GM19238 (cell line): ENCODE measurements around the gene TNRC6A.
"Not testable (repeated sequence)": the region's sequence is repeated elsewhere in the genome, so short reads cannot be mapped to it uniquely, and the experiment has no call there.

Experiments
- DNase-seq: peaks from one replicate; pipeline ENCODE4 v3.0.0; 2011; ENCODE audit warnings: low spot score; ENCODE audit not compliant: insufficient read length

The TNRC6A gene

GRCh38 chr16:24844101-24845030, 114.9 kb downstream of the TNRC6A start:
- no peak for DNase-seq

- not testable (repeated sequence) for DNase-seq
These were observed 115.5 kb downstream of the TNRC6A start for GRCh38 chr16:24845031-24845365.

- no peak for DNase-seq
These were observed 116.5 kb downstream of the TNRC6A start, which contains the start of gene SLC5A11 for GRCh38 chr16:24845726-24846547. Gene SLC5A11, plus strand, starts transcription at chr16:24845963. Its CDS starts 12,681 bp downstream, at chr16:24858644.

- DNase-seq, result no peak
These were observed 117.3 kb downstream of the TNRC6A start for GRCh38 chr16:24846548-24847357.

- DNase-seq, result no peak
These were observed 117.9 kb downstream of the TNRC6A start for GRCh38 chr16:24847358-24847664.

GRCh38 chr16:24848065-24848464, 118.6 kb downstream of the TNRC6A start:
- DNase-seq, result no peak

- no peak for DNase-seq
These were observed 120.2 kb downstream of the TNRC6A start for GRCh38 chr16:24849641-24850040.

GRCh38 chr16:24850289-24850938, 121.0 kb downstream of the TNRC6A start:
- DNase-seq, result no peak

GRCh38 chr16:24851700-24852099, 122.2 kb downstream of the TNRC6A start:
- DNase-seq, result no peak

GRCh38 chr16:24852281-24852721, 122.8 kb downstream of the TNRC6A start:
- DNase-seq, result no peak

- no peak for DNase-seq
These were observed 123.8 kb downstream of the TNRC6A start for GRCh38 chr16:24853169-24853824.

- no peak for DNase-seq
These were observed 124.4 kb downstream of the TNRC6A start for GRCh38 chr16:24853830-24854229.

GRCh38 chr16:24854607-24855171, 125.2 kb downstream of the TNRC6A start:
- DNase-seq, result no peak

- no peak for DNase-seq
These were observed 126.2 kb downstream of the TNRC6A start for GRCh38 chr16:24855678-24856077.

- not testable (repeated sequence) for DNase-seq
These were observed 127.4 kb downstream of the TNRC6A start for GRCh38 chr16:24856871-24857270.

GRCh38 chr16:24858219-24859041, 129.0 kb downstream of the TNRC6A start:
- DNase-seq, result peak; percentile 27

GRCh38 chr16:24861461-24861860, 132.0 kb downstream of the TNRC6A start:
- no peak for DNase-seq

GRCh38 chr16:24863582-24864437, 134.4 kb downstream of the TNRC6A start:
- DNase-seq, result no peak
